ENCODE measurements around the gene HS3ST3A1.

- TF ChIP-seq EZH2 (IDR thresholded peaks at IDR 0.05; ENCODE audit: insufficient read depth, poor library complexity, severe bottlenecking) (no peak), EZH2phosphoT487 (IDR thresholded peaks at IDR 0.05; ENCODE audit: insufficient read depth, low read depth) (no peak)
Measured at GRCh38 chr17:13583996-13584700, 17.6 kb downstream of the HS3ST3A1 start.

Measured in GM23248 (cell line).